ENCODE data around the gene MGMT. TPM values are rescaled to one million over a fixed set of nuclear protein-coding genes. Genes with fewer than 3 reads are reported as not detected.
A peak's percentile ranks its signal among the peaks of the same experiment; 100 is the strongest.

MGMT gene
- total and polyA plus RNA-seq, 2 donors (not counting 1 experiment from before 2014, with no cell fraction given) = 1.9 to 29.1 TPM

- H3K79me2 ChIP-seq (ENCODE audit: control insufficient read depth, insufficient read depth, low read length) = no peaks in the 10 kb centered on the region
- H3K36me3 ChIP-seq (ENCODE audit: control insufficient read depth, insufficient read depth, low read length) = no peaks in the 10 kb centered on the region
- no peak overlapping the region for H3K9ac ChIP-seq (ENCODE audit: insufficient read depth, low read length)
- H3K4me3 ChIP-seq (replicated peaks in 1 of 4; ENCODE audit: control extremely low read depth in 1 of 4, insufficient read depth in 1 of 4, low read depth in 3 of 4, low read length in 4 of 4) = no peak overlapping the region
- no peaks in the 10 kb centered on the region for H3K27me3 ChIP-seq (ENCODE audit: control insufficient read depth, insufficient read depth, low read length)
- no peaks in the 10 kb centered on the region for H3K4me1 ChIP-seq (ENCODE audit: control insufficient read depth, extremely low read depth, insufficient read depth, low read length)
- no peak overlapping the region for H3K4me2 ChIP-seq (ENCODE audit: extremely low read depth, insufficient read depth, low read length)
- no peak for TF ChIP-seq EZH2 (IDR thresholded peaks at IDR 0.05; ENCODE audit: low read length, missing control alignments)
- TF ChIP-seq, protein P1, sequence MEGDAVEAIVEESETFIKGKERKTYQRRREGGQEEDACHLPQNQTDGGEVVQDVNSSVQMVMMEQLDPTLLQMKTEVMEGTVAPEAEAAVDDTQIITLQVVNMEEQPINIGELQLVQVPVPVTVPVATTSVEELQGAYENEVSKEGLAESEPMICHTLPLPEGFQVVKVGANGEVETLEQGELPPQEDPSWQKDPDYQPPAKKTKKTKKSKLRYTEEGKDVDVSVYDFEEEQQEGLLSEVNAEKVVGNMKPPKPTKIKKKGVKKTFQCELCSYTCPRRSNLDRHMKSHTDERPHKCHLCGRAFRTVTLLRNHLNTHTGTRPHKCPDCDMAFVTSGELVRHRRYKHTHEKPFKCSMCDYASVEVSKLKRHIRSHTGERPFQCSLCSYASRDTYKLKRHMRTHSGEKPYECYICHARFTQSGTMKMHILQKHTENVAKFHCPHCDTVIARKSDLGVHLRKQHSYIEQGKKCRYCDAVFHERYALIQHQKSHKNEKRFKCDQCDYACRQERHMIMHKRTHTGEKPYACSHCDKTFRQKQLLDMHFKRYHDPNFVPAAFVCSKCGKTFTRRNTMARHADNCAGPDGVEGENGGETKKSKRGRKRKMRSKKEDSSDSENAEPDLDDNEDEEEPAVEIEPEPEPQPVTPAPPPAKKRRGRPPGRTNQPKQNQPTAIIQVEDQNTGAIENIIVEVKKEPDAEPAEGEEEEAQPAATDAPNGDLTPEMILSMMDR (conservative IDR thresholded peaks at IDR 0.05 in 1 of 2, IDR thresholded peaks at IDR 0.05 in 1 of 2; ENCODE audit: low read depth in 1 of 2, low read length in 2 of 2) = no peak
- no peak for DNase-seq (ENCODE audit: low read depth in 2 of 2)
- H3K27ac ChIP-seq (ENCODE audit: insufficient read depth, low read length) = no peak overlapping the region
- no peaks in the 10 kb centered on the region for H3K9me3 ChIP-seq (ENCODE audit: control insufficient read depth, insufficient read depth, low read depth, low read length)
- no peaks in the 10 kb centered on the region for H4K20me1 ChIP-seq (ENCODE audit: control insufficient read depth, extremely low read depth, insufficient read depth, low read length)
- no peak overlapping the region for H2AFZ ChIP-seq (ENCODE audit: low read length)
These were observed 63.5 kb downstream of the MGMT start for GRCh38 chr10:129530581-129530980.

DNA sequence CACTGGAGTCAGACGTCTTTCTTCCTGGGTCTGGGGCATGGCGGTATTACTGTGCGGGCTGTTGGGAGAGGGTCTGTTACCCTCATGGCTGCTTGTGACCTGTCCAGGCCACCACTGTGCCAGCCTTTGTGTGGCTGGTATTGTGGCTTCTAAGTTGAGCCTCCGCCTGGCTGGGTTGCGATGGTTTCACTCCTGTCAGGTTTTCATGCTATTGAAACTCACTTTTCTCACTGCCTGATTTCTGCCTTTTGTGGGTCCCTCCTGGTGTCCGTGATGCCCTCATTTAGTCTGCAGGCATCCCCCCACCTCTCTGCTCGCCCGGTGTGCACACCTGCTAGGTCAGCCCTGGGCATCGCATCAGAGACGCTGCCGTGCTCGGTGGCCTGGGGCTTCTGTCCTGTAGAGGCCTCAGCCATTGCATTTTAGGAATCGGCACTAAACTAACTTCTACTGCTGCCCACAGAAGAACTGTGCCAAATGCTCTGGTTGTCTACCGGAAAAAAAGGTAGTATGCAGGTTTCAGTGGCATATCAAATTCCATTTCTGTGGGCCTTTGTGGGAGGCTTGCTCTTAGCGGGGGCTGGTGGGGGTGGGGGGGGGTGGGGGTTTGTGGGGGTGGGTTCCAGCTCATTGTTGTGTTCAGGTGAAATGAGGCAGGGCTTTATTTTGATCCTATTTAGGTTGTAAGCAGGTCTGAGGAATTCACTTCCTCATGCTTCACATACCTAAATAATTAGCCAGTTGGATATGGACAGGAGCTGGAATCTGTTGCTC, 64.3 kb downstream of the MGMT start:
- no peaks in the 10 kb centered on the region for H4K20me1 ChIP-seq (ENCODE audit: control insufficient read depth, extremely low read depth, insufficient read depth, low read length)
- DNase-seq (ENCODE audit: low read depth in 2 of 2) = peak; percentile 10 to 79
- H3K36me3 ChIP-seq (ENCODE audit: control insufficient read depth, insufficient read depth, low read length) = no peaks in the 10 kb centered on the region
- no peaks in the 10 kb centered on the region for H3K27me3 ChIP-seq (ENCODE audit: control insufficient read depth, insufficient read depth, low read length)
- H3K4me3 ChIP-seq (replicated peaks in 1 of 4; ENCODE audit: control extremely low read depth in 1 of 4, insufficient read depth in 1 of 4, low read depth in 3 of 4, low read length in 4 of 4) = no peak overlapping the region
- H3K4me2 ChIP-seq (ENCODE audit: extremely low read depth, insufficient read depth, low read length) = no peak overlapping the region
- H2AFZ ChIP-seq (ENCODE audit: low read length) = no peak overlapping the region
- no peak overlapping the region for H3K27ac ChIP-seq (ENCODE audit: insufficient read depth, low read length)
- H3K9ac ChIP-seq (ENCODE audit: insufficient read depth, low read length) = no peak overlapping the region
- TF ChIP-seq, protein P1 (conservative IDR thresholded peaks at IDR 0.05 in 1 of 2, IDR thresholded peaks at IDR 0.05 in 1 of 2; ENCODE audit: low read depth in 1 of 2, low read length in 2 of 2) = no peak
- TF ChIP-seq EZH2 (IDR thresholded peaks at IDR 0.05; ENCODE audit: low read length, missing control alignments) = no peak
- H3K9me3 ChIP-seq (ENCODE audit: control insufficient read depth, insufficient read depth, low read depth, low read length) = no peaks in the 10 kb centered on the region
- no peaks in the 10 kb centered on the region for H3K4me1 ChIP-seq (ENCODE audit: control insufficient read depth, extremely low read depth, insufficient read depth, low read length)
- no peaks in the 10 kb centered on the region for H3K79me2 ChIP-seq (ENCODE audit: control insufficient read depth, insufficient read depth, low read length)

- peak in 1 of 2 donors; percentile 65 for DNase-seq (ENCODE audit: low read depth in 2 of 2)
- Histone ChIP-seq H4K20me1 (ENCODE audit: control insufficient read depth, extremely low read depth, insufficient read depth, low read length) (no peaks in the 10 kb centered on the region), H3K79me2 (ENCODE audit: control insufficient read depth, insufficient read depth, low read length) (no peaks in the 10 kb centered on the region), H3K9ac (ENCODE audit: insufficient read depth, low read length) (no peak overlapping the region), H3K4me2 (ENCODE audit: extremely low read depth, insufficient read depth, low read length) (no peak overlapping the region), H3K9me3 (ENCODE audit: control insufficient read depth, insufficient read depth, low read depth, low read length) (no peaks in the 10 kb centered on the region), H3K4me1 (ENCODE audit: control insufficient read depth, extremely low read depth, insufficient read depth, low read length) (no peaks in the 10 kb centered on the region), H3K27me3 (ENCODE audit: control insufficient read depth, insufficient read depth, low read length) (no peaks in the 10 kb centered on the region), H3K4me3 (replicated peaks in 1 of 4; ENCODE audit: control extremely low read depth in 1 of 4, insufficient read depth in 1 of 4, low read depth in 3 of 4, low read length in 4 of 4) (no peak overlapping the region), H3K27ac (ENCODE audit: insufficient read depth, low read length) (no peak overlapping the region), H2AFZ (ENCODE audit: low read length) (no peak overlapping the region), H3K36me3 (ENCODE audit: control insufficient read depth, insufficient read depth, low read length) (no peaks in the 10 kb centered on the region)
- no peak for TF ChIP-seq EZH2 (IDR thresholded peaks at IDR 0.05; ENCODE audit: low read length, missing control alignments)
- TF ChIP-seq, protein P1 (conservative IDR thresholded peaks at IDR 0.05 in 1 of 2, IDR thresholded peaks at IDR 0.05 in 1 of 2; ENCODE audit: low read depth in 1 of 2, low read length in 2 of 2) = no peak
These were observed 65.1 kb downstream of the MGMT start for GRCh38 chr10:129531969-129532660.

Data from fibroblast of lung (primary cell).